SJSA1 (cell line): Measurements from ENCODE around the gene LRRC41. TPM values are rescaled to one million over a fixed set of nuclear protein-coding genes. Genes with fewer than 3 reads are reported as not detected.
"Not testable (repeated sequence)": the region's sequence is repeated elsewhere in the genome, so short reads cannot be mapped to it uniquely, and the experiment has no call there.

Experiments used
- DNase-seq, 2 experiments: peaks; one replicate each; pipeline ENCODE4 v3.0.0-alpha.2; 2015 to 2020; ENCODE audit warnings: low spot score in 2 of 2, low read depth in 1 of 2
- H3K27ac ChIP-seq: fragments of 250-450 bp; sonication (Bioruptor Pico); 2 replicates; pipeline ENCODE4 v1.5.1; 2020; ENCODE audit warnings: mild to moderate bottlenecking, moderate library complexity
- H3K27me3 ChIP-seq: fragments of 250-450 bp; sonication (Bioruptor Pico); replicated peaks from 2 replicates; pipeline ENCODE4 v1.5.1; 2020; ENCODE audit warnings: mild to moderate bottlenecking, moderate library complexity
- H3K36me3 ChIP-seq: fragments of 250-450 bp; sonication (Bioruptor Pico); 2 replicates; pipeline ENCODE4 v1.5.1; 2020; ENCODE audit warnings: mild to moderate bottlenecking
- H3K4me1 ChIP-seq: fragments of 250-450 bp; sonication (Bioruptor Pico); replicated peaks from 2 replicates; pipeline ENCODE4 v1.6.1; 2021; ENCODE audit warnings: mild to moderate bottlenecking
- H3K4me3 ChIP-seq: fragments of 250-450 bp; sonication (Bioruptor Pico); 2 replicates; pipeline ENCODE4 v1.5.1; 2020; ENCODE audit warnings: mild to moderate bottlenecking
- H3K9me3 ChIP-seq: fragments of 250-450 bp; sonication (Bioruptor Pico); replicated peaks from 2 replicates; pipeline ENCODE4 v1.5.1; 2020; ENCODE audit warnings: mild to moderate bottlenecking
- total RNA-seq: library from RNA; depleted of rRNA; stranded (reverse); fragments of >200 nt; shearing (Covaris generic); gene quantifications from 2 replicates; pipeline ENCODE4 v1.2.3, GENCODE V29; 2014

Gene LRRC41
- total RNA-seq, 1 experiment from 2014 or later: 94.1 TPM

GRCh38 chr1:46254668-46255067 lies 48.7 kb downstream of the LRRC41 start:
- H3K4me1 ChIP-seq: no peaks in the 10 kb centered on the region
- no peaks in the 10 kb centered on the region for H3K9me3 ChIP-seq
- no peak overlapping the region for H3K4me3 ChIP-seq
- DNase-seq: no peak
- H3K27ac ChIP-seq: no peak overlapping the region
- H3K27me3 ChIP-seq: no peaks in the 10 kb centered on the region
- H3K36me3 ChIP-seq: peaks cover 84% of the 10 kb centered on the region

DNA sequence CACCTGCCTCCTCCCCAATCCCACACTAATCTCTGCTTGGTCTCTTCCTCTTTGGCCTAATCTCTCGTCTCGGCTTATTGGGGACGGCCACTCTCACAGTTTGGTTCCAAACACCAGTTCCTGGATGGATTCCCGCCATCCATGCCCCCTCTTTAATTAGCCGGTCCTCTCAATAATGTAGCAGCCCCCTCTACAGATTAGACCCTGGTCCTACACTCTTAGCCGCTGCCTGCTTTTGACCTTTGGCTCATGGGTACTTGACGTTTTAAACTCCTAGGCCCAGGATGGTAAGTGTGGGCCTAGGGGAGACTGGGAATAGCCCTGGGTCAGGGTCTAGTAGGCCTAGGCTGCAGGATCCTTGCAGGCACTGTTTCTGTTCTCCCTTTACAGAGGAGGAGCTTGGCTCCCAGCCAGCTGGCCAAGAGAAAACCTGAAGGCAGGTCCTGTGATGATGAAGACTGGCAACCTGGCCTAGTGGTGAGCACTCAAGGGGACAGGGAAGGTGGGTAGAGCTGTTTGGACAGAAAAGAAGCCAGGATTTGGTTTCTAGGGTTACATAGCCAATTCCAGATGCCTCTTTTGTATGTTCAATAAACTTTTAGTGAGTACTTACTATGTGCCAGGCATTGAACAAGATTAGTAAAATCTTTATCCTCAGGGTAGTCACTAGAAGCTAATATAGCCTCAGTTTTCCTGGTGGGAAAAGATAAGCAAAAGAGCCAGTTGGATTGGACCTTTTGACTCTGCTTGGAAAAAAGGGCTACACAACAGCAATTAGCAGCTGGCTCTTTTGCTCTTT lies 55.1 kb downstream of the LRRC41 start:
- no peaks in the 10 kb centered on the region for H3K9me3 ChIP-seq
- H3K27ac ChIP-seq: peak overlapping the region; percentile 79

DNA sequence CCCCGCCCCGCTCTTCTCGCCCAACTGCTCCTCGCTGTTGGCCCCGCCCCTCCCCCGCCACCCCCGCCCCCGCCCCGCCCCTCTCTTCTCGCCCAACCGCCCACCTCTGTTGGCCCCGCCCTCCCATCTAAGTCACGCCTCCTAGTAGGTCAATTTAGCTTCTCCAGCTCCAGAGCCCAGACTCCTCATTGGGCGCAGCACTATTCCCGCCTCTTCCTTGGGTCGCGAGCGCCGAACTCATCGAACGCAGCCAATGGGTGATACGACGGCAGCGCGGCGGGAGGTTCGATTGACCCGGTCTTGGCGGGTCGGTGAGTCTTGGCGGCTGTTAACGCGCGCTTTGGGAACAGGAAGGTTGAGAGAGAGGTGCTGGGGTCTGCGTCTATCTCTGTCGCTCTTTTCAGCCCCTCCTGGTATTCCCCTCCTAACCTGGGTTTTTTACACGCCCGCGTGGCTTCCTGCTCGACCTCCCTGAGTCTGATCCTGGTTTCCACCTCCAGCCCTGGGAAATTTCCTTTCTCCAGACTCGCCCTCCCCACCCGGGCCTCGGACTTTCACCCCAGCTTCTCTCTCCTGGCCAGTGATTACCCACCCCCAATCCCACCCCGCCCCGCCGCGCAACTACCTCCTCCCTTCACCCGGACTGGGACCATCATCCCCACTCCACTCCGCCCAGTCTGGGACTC lies 55.8 kb downstream of the LRRC41 start, which contains the start of gene RAD54L:
Gene RAD54L, plus strand, starts transcription at position 328 of the 686 bp plus-strand sequence. CDS start 643 bp downstream, outside the sequence.
- Histone ChIP-seq H3K27ac (peak within 1 kb of the TSS; percentile 79), H3K4me1 (peaks cover 21% of the 10 kb centered on the region), H3K4me3 (peak within 1 kb of the TSS; percentile 69), H3K27me3 (no peaks in the 10 kb centered on the region), H3K36me3 (peaks cover 37% of the 10 kb centered on the region), H3K9me3 (no peaks in the 10 kb centered on the region)
- peak; percentile 96 to 99 for DNase-seq

More for the DNA sequence above, 55.1 kb downstream of the LRRC41 start:
- DNase-seq: peak; percentile 56 to 69
- H3K27me3 ChIP-seq: no peaks in the 10 kb centered on the region
- peak overlapping the region; percentile 69 for H3K4me3 ChIP-seq
- H3K4me1 ChIP-seq: peaks cover 21% of the 10 kb centered on the region
- peaks cover 44% of the 10 kb centered on the region for H3K36me3 ChIP-seq

DNA sequence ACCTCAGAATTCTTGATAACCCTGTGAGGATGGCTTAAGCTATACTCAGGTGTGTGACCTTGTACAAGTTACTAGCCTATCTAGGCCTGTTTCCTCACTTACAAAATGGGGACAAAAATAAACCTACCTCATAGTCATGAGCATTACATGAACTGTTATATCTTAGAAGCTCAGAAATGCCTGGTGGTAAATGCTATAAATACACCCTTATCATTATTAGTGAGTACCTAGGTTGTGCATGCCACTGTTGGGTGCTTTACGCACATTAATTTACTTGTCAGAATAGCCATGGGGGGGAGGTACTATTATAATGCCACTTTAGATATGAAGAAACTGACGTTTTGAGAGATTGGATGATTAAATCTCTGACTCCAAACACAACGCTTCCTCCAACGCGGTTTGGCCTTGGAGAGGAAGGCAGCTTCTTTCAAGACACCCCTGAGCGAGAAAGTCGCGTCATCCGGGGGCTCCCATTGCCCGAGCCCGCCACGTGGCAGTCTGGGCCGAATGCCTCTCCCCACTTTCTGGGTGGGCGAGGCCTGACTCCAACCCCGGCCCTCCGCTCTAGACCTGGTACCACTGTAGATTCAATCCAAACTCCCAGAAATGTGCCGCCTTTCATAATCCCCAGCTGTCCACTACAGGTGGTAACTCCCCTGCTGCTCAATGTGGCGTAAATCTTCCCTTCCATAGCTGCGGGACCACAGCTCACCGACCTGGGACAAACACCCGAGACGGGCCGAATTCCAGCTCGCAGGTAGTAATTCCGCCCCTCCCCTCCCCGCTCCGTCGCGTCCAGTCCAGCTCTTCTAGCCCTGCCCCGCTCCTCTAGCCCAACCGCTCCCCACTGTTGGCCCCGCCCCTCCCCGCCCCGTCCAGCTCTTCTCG lies 56.6 kb downstream of the LRRC41 start:
- Histone ChIP-seq H3K4me1 (peaks cover 21% of the 10 kb centered on the region), H3K27ac (peak overlapping the region; percentile 60)
- peak; percentile 59 to 73 for DNase-seq

DNA sequence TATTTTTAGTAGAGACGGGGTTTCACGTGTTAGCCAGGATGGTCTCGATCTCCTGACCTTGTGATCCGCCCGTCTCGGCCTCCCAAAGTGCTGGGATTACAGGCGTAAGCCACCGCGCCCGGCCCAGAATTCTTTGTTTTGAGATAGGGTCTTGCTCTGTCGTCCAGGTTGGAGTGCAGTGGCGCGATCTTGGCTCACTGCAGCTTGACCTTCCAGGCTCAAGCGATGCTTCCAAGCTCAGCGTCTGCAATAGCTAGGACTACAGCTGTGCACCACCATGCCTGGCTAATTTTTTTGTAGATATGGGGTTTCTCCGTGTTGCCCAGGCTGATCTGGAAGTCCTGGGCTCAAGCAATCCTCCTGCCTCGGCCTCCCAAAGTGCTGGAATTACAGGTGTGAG lies 57.3 kb downstream of the LRRC41 start:
- Histone ChIP-seq H3K4me1 (peaks cover 21% of the 10 kb centered on the region), H3K36me3 (peaks cover 22% of the 10 kb centered on the region)
- H3K27me3 ChIP-seq, H3K9me3 ChIP-seq, H3K4me3 ChIP-seq, H3K27ac ChIP-seq, DNase-seq: not testable (repeated sequence)

More for the DNA sequence above, 56.6 kb downstream of the LRRC41 start:
- Histone ChIP-seq H3K27me3 (no peaks in the 10 kb centered on the region), H3K36me3 (peaks cover 29% of the 10 kb centered on the region), H3K4me3 (peak overlapping the region; percentile 69), H3K9me3 (no peaks in the 10 kb centered on the region)

GRCh38 chr1:46244656-46245371 lies 58.6 kb downstream of the LRRC41 start:
- Histone ChIP-seq H3K27me3 (no peaks in the 10 kb centered on the region), H3K27ac (no peak overlapping the region), H3K36me3 (peaks cover 11% of the 10 kb centered on the region), H3K4me3 (no peak overlapping the region), H3K9me3 (no peaks in the 10 kb centered on the region), H3K4me1 (peaks cover 21% of the 10 kb centered on the region)
- peak in 1 of 2 experiments; percentile 19 for DNase-seq

DNA sequence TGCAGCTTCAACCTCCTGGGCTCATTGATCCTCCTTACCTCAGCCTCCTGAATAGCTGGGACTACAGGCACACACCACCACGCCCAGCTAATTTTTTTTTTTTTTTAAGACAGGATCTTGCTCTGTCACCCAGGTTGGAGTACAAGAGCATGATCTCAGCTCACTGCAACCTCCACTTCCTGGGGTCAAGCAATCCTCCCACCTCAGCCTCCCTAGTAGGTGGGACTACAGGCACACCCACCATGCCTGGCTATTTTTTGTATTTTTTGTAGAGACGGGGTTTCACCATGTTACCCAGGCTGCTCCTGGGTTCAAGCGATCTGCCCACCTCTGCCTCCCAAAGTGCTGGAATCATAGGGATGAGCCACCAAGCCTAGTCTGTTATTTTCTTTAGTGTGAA lies 59.6 kb downstream of the LRRC41 start:
- H3K4me3 ChIP-seq, H3K27ac ChIP-seq, DNase-seq, H3K36me3 ChIP-seq, H3K9me3 ChIP-seq, H3K27me3 ChIP-seq: not testable (repeated sequence)
- H3K4me1 ChIP-seq: peaks cover 15% of the 10 kb centered on the region

DNA sequence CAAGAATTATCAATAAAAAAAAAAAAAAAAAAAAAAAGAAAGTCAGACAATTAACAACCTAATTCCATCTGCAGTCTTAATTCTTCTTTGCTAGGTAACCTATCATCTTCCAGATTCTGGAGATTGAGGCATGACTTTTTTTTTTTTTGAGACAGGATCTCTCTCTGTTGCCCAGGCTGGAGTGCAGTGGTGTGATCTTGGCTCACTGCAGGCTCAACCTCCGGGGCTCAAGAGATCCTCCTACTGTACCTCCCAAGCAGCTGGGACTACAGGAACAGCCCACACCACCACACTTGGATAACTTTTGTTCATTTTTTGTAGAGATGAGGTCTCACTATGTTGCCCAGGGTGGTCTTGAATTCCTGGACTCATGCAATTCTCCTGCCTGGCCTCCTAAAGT lies 60.5 kb downstream of the LRRC41 start:
- H3K4me1 ChIP-seq: peaks cover 7% of the 10 kb centered on the region
- H3K27ac ChIP-seq: no peak overlapping the region
- DNase-seq: no peak
- no peaks in the 10 kb centered on the region for H3K9me3 ChIP-seq
- no peak overlapping the region for H3K4me3 ChIP-seq
- no peaks in the 10 kb centered on the region for H3K27me3 ChIP-seq
- H3K36me3 ChIP-seq: no peaks in the 10 kb centered on the region

GRCh38 chr1:46241733-46242132 lies 61.7 kb downstream of the LRRC41 start:
- not testable (repeated sequence) for H3K4me1 ChIP-seq, H3K27me3 ChIP-seq, H3K9me3 ChIP-seq, DNase-seq, H3K36me3 ChIP-seq, H3K27ac ChIP-seq, H3K4me3 ChIP-seq

- H3K4me1 ChIP-seq, H3K9me3 ChIP-seq, H3K27me3 ChIP-seq, H3K4me3 ChIP-seq, H3K36me3 ChIP-seq, H3K27ac ChIP-seq, DNase-seq: not testable (repeated sequence)
These were observed 64.6 kb downstream of the LRRC41 start for GRCh38 chr1:46238865-46239264.

- Histone ChIP-seq H3K4me3 (no peak overlapping the region), H3K4me1 (no peaks in the 10 kb centered on the region), H3K27me3 (no peaks in the 10 kb centered on the region), H3K27ac (no peak overlapping the region), H3K36me3 (no peaks in the 10 kb centered on the region), H3K9me3 (no peaks in the 10 kb centered on the region)
- DNase-seq: no peak
These were observed 66.5 kb downstream of the LRRC41 start for GRCh38 chr1:46236882-46237281.

DNA sequence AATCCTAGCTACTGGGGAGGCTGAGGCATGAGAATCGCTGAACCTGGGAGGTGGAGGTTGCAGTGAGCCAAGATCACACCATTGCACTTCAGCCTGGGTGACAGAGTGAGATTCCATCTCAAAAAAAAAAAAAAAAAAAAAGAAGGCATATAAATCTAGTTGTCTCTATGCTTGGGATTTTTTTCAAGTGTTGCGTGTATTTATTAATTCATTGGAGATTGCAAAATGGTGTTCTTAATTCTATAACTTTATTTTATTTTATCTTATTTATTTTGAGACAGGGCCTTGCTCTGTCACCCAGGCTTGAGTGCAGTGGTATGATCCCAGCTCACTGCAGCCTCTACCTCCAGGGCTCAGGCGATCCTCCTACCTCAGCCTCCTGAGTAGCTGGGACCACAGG lies 72.2 kb downstream of the LRRC41 start:
- H3K4me1 ChIP-seq, H3K36me3 ChIP-seq, H3K27me3 ChIP-seq, H3K27ac ChIP-seq, DNase-seq, H3K4me3 ChIP-seq, H3K9me3 ChIP-seq: not testable (repeated sequence)
